SJSA1 (cell line): Measurements from ENCODE around the gene GKAP1. TPM values are rescaled to one million over a fixed set of nuclear protein-coding genes. Genes with fewer than 3 reads are reported as not detected.
A peak's percentile ranks its signal among the peaks of the same experiment; 100 is the strongest.
"Not testable (repeated sequence)": the region's sequence is repeated elsewhere in the genome, so short reads cannot be mapped to it uniquely, and the experiment has no call there.

Source experiments
- DNase-seq, 2 experiments: peaks; one replicate each; pipeline ENCODE4 v3.0.0-alpha.2; 2015 to 2020; ENCODE audit warnings: low spot score in 2 of 2, low read depth in 1 of 2
- H3K27ac ChIP-seq: fragments of 250-450 bp; sonication (Bioruptor Pico); 2 replicates; pipeline ENCODE4 v1.5.1; 2020; ENCODE audit warnings: mild to moderate bottlenecking, moderate library complexity
- H3K27me3 ChIP-seq: fragments of 250-450 bp; sonication (Bioruptor Pico); replicated peaks from 2 replicates; pipeline ENCODE4 v1.5.1; 2020; ENCODE audit warnings: mild to moderate bottlenecking, moderate library complexity
- H3K36me3 ChIP-seq: fragments of 250-450 bp; sonication (Bioruptor Pico); 2 replicates; pipeline ENCODE4 v1.5.1; 2020; ENCODE audit warnings: mild to moderate bottlenecking
- H3K4me1 ChIP-seq: fragments of 250-450 bp; sonication (Bioruptor Pico); replicated peaks from 2 replicates; pipeline ENCODE4 v1.6.1; 2021; ENCODE audit warnings: mild to moderate bottlenecking
- H3K4me3 ChIP-seq: fragments of 250-450 bp; sonication (Bioruptor Pico); 2 replicates; pipeline ENCODE4 v1.5.1; 2020; ENCODE audit warnings: mild to moderate bottlenecking
- H3K9me3 ChIP-seq: fragments of 250-450 bp; sonication (Bioruptor Pico); replicated peaks from 2 replicates; pipeline ENCODE4 v1.5.1; 2020; ENCODE audit warnings: mild to moderate bottlenecking
- total RNA-seq: library from RNA; depleted of rRNA; stranded (reverse); fragments of >200 nt; shearing (Covaris generic); gene quantifications from 2 replicates; pipeline ENCODE4 v1.2.3, GENCODE V29; 2014; rRNA removed

Gene GKAP1
- total RNA-seq: 0.37 and 19.0 TPM in 2 replicates

DNA sequence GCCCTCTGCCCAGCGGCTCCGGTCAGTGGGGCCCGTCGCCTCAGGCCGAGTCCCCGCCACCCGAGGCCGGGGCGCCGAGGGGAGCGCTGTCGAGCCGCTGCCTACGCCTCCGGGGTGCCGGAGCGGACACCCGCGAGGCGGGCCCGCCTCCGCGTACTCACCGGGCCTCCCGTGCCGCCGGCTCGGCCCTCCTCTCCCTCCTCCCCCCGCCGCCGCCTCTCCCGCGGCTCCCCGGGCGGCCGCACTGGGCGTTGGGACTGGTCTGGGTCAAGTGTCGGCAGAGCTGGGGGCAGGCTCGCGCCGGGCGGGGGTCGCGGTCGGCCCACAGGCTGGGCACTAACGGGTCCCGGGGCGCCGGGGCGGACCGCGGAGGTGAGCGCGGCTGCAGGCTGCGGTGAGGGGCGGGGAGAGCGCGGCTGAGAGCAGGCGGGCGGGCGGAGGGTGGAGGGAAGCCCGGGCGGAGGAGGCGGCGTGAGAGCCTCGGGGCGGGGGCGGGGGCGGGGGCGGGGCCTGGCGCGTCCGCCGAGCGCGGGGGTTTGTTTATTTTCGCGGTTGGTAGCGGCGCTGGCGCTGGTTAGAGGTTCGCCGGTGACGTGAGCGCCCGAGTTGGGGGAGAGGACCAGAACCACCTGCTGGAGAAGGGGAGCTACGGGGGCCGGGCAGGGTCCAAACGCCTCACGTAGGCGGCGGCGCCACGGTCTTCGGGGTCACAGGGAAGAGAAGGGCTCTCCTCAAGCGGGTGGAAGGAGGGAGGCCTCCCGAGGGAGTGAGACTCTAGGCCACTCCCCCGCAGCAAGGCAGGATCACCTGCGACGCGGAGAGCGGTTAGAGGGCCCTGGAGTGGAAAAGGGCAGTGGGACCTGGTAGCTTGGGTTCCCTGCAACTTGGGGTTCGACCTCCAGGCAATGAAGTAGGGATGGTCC is at the start of gene GKAP1:
GKAP1 (minus strand) TSS at position 414 of the 923 bp plus-strand sequence. CDS start 11,252 bp downstream, outside the sequence.
- H3K36me3 ChIP-seq, H3K27ac ChIP-seq, H3K27me3 ChIP-seq, H3K9me3 ChIP-seq, H3K4me1 ChIP-seq: not testable (repeated sequence)
- peak; percentile 32 to 55 for DNase-seq
- peak within 1 kb of the TSS; percentile 50 for H3K4me3 ChIP-seq

DNA sequence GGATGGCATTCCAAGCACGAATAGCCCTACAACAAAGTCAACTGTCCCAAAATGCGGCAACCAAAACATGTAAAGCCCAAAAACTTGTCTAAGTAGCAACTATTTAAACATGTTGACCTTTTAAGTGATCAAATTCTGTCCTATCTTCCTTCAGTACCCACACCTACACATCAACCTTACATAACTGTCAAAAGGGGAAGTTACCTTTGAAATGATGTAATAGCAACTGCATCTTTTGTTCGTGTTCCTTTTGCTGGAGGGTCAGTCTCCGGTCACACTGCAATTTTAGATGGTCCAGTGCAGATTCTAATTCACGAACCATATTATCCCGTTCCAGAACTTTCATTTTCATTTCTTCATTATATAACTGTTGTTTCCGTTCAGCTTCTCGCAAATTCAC is 32.3 kb upstream of the GKAP1 start:
- not testable (repeated sequence) for DNase-seq, H3K4me1 ChIP-seq, H3K27ac ChIP-seq, H3K27me3 ChIP-seq, H3K4me3 ChIP-seq, H3K36me3 ChIP-seq, H3K9me3 ChIP-seq

DNA sequence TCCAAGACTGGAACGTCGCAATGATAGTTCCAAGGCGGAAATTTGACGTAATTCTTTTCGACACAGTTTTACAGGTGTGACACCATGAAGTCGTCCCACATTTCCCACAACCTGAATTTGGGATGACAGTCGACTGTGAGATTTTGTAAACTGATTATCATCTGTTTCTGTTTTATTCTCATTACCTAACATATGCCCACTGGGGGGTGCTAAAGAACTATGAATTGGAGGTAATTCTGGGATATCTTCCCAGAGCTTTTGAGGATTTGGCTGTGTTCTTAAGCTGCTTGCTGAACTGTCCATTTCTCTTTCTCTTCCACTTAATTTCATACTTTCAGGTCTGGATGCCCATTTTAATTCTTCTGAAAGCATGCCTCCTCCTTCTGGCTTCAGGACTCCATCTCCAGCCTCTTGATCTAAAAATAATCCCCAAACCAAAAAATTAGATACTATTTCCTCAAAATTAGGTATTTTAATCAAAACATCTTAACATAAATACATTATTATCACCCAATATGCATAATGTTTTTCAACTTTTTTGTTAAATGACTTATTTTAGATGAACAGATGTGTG is 19.6 kb upstream of the GKAP1 start:
- H3K27me3 ChIP-seq, DNase-seq, H3K4me1 ChIP-seq, H3K27ac ChIP-seq, H3K36me3 ChIP-seq, H3K9me3 ChIP-seq, H3K4me3 ChIP-seq: not testable (repeated sequence)

DNA sequence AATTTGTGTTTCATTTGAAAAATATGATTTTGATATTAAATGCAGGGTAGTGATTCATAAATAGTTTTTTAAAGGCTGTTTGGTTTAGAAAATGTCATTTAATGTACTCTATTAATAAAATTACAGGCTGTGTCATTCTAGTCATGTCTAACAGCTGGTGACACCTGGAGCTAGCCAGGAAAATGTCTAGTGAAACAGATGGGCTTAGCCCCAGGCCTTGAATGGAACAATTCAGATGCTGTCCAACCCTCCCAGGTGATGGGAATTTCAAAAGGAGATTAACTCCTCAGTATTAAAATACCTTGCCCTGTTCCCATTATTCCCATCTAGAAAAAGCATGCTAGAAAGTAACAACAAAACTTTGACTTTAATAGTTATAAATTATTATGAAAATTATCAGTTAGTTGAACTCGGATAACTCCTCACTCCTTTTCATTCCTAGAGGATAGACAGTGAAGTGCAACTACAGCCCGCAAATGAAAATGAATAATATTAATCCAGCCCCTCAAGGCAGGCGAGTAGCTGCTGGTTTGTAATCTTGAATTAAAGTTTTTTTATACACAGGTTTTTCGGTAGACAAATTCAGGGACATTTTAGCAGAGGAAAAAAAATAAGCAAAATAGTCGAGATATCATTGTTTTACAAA is 13.0 kb upstream of the GKAP1 start:
- H3K27me3 ChIP-seq, H3K4me3 ChIP-seq, H3K27ac ChIP-seq, H3K36me3 ChIP-seq, DNase-seq, H3K4me1 ChIP-seq, H3K9me3 ChIP-seq: not testable (repeated sequence)

DNA sequence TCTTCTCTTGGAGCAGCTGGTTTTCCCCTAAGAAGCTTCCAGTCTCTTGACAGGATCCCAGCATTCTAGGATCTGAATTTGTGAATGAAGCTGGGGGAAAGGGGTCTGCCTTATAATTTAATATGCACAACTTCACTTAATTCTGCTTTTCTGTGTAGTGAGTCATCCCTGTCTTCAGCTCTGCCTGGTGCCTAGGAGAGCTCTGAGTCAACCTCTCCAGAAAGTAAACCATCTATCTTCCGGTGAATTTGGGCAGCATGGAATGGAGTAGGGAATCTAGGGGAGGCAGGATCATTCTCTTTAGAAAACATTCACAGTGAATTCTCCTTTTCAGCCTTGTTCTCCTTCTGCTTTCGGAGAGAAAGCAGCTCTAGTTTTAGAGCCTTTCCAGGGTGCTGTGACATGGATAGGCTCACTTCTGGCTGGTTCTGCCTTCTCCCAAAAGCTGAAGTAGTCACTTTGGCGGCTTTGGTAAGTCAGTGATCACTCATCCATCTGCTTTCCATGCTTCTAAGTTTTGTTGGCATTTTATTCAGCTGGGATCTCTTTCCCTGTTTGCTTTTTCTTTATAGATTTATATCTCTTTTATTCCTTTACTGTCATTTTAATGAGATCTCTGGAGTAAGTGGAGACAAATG is 7.5 kb upstream of the GKAP1 start:
- H3K4me3 ChIP-seq, H3K27me3 ChIP-seq, H3K36me3 ChIP-seq, H3K27ac ChIP-seq, H3K9me3 ChIP-seq, H3K4me1 ChIP-seq: not testable (repeated sequence)
- peak in 1 of 2 experiments; percentile 24 for DNase-seq

GRCh38 chr9:83817011-83817355 is 586 bp downstream of the GKAP1 start:
- H3K4me1 ChIP-seq, H3K9me3 ChIP-seq, H3K36me3 ChIP-seq, H3K27me3 ChIP-seq, H3K27ac ChIP-seq, DNase-seq: not testable (repeated sequence)
- H3K4me3 ChIP-seq: peak overlapping the region; percentile 50

GRCh38 chr9:83815120-83815519 is 2.4 kb downstream of the GKAP1 start:
- H3K4me1 ChIP-seq, H3K36me3 ChIP-seq, H3K9me3 ChIP-seq, H3K27ac ChIP-seq, H3K4me3 ChIP-seq, H3K27me3 ChIP-seq, DNase-seq: not testable (repeated sequence)

GRCh38 chr9:83809213-83809612 is 8.4 kb downstream of the GKAP1 start:
- not testable (repeated sequence) for H3K27me3 ChIP-seq, H3K36me3 ChIP-seq, H3K9me3 ChIP-seq, H3K27ac ChIP-seq, H3K4me3 ChIP-seq, H3K4me1 ChIP-seq, DNase-seq

- not testable (repeated sequence) for DNase-seq, H3K9me3 ChIP-seq, H3K36me3 ChIP-seq, H3K27ac ChIP-seq, H3K4me3 ChIP-seq, H3K27me3 ChIP-seq, H3K4me1 ChIP-seq
Observed at GRCh38 chr9:83804454-83804853, 13.1 kb downstream of the GKAP1 start.

DNA sequence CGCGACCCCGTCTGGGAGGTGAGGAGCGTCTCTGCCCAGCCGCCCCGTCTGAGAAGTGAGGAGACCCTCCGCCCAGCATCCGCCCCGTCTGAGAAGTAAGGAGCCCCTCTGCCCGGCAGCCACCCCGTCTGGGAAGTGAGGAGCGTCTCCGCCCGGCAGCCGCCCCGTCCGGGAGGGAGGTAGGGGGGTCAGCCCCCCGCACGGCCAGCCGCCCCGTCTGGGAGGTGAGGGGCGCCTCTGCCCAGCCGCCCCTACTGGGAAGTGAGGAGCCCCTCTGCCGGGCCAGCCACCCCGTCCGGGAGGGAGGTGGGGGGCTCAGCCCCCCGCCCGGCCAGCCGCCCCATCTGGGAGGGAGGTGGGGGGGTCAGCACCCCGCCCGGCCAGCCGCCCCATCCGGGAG is 13.6 kb downstream of the GKAP1 start:
- not testable (repeated sequence) for DNase-seq, H3K4me3 ChIP-seq, H3K27ac ChIP-seq, H3K36me3 ChIP-seq, H3K9me3 ChIP-seq, H3K4me1 ChIP-seq, H3K27me3 ChIP-seq

GRCh38 chr9:83800236-83801033 is 17.1 kb downstream of the GKAP1 start:
- Histone ChIP-seq H3K36me3 (no peaks in the 10 kb centered on the region), H3K9me3 (no peaks in the 10 kb centered on the region), H3K4me3 (no peak overlapping the region), H3K27ac (no peak overlapping the region), H3K4me1 (no peaks in the 10 kb centered on the region), H3K27me3 (no peaks in the 10 kb centered on the region)
- DNase-seq: no peak

DNA sequence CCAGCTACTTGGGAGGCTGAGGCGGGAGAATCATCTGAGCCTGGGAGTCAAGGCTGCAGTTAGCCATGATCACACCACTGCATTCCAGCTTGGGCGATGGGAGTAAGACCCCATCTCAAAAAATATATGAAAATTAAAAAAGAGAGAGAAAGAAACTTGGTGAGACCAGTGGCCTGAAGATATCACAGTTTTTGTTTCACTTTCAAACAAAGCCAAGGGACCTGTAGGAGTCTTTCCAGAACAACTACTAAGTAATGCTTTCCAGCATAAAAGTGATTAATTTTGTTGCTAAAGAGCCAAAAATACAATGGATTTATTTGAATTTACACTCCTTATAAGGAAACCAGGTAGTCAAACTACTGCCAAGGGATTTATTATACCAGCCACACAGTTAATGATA is 23.5 kb downstream of the GKAP1 start:
- DNase-seq: no peak
- Histone ChIP-seq H3K4me1 (no peaks in the 10 kb centered on the region), H3K27ac (no peak overlapping the region), H3K27me3 (no peaks in the 10 kb centered on the region), H3K4me3 (no peak overlapping the region), H3K36me3 (no peaks in the 10 kb centered on the region), H3K9me3 (no peaks in the 10 kb centered on the region)

- no peak overlapping the region for H3K4me3 ChIP-seq
- H3K4me1 ChIP-seq: no peaks in the 10 kb centered on the region
- H3K27ac ChIP-seq: no peak overlapping the region
- no peaks in the 10 kb centered on the region for H3K9me3 ChIP-seq
- H3K27me3 ChIP-seq: no peaks in the 10 kb centered on the region
- no peak for DNase-seq
- H3K36me3 ChIP-seq: no peaks in the 10 kb centered on the region
Observed at GRCh38 chr9:83792746-83793145, 24.8 kb downstream of the GKAP1 start.
